CD4-positive, CD25-positive, alpha-beta regulatory T cell (primary cell): ENCODE results near the gene CRACDL. TPM values are rescaled to one million over a fixed set of nuclear protein-coding genes. Genes with fewer than 3 reads are reported as not detected.
A peak's percentile ranks its signal among the peaks of the same experiment; 100 is the strongest.

Experiments used
- ATAC-seq, 2 donors: fragments of 150-1000 bp; cut with Tn5 transposase; one replicate each; pipeline ENCODE4 v1.10.0; 2021; ENCODE audit warnings: low read depth in 2 of 2, moderate number of reproducible peaks in 2 of 2, moderate library complexity in 1 of 2
- DNase-seq, 3 donors: peaks; one replicate each; pipeline versions ENCODE4 v3.0.0 to v3.0.0-alpha.2; 2012 to 2022; ENCODE audit warnings: mixed read lengths in 1 of 3
- H3K27ac ChIP-seq: one replicate; pipeline ENCODE4 v1.7.0; 2013; ENCODE audit warnings: mild to moderate bottlenecking, low read length; ENCODE audit not compliant: insufficient read depth, poor library complexity, severe bottlenecking
- H3K27me3 ChIP-seq: one replicate; pipeline ENCODE4 v1.7.0; 2013; ENCODE audit warnings: low read length; ENCODE audit not compliant: control insufficient read depth, insufficient read depth
- H3K36me3 ChIP-seq: one replicate; pipeline ENCODE4 v1.7.0; 2013; ENCODE audit warnings: mild to moderate bottlenecking, low read length, moderate library complexity; ENCODE audit not compliant: control insufficient read depth, insufficient read depth
- H3K4me1 ChIP-seq: 2 replicates; pipeline ENCODE4 v1.7.0; 2013; ENCODE audit warnings: mild to moderate bottlenecking, low read length; ENCODE audit not compliant: insufficient read depth, control insufficient read depth, poor library complexity, severe bottlenecking
- H3K4me3 ChIP-seq: one replicate; pipeline ENCODE4 v1.7.0; 2013; ENCODE audit warnings: low read depth, mild to moderate bottlenecking, low read length, moderate library complexity
- H3K9me3 ChIP-seq, 2 experiments: 1 replicate in 1 of 2; 2 replicates in 1 of 2; pipeline ENCODE4 v1.7.0; 2013; ENCODE audit warnings: low read length in 2 of 2, mild to moderate bottlenecking in 1 of 2, moderate library complexity in 1 of 2; ENCODE audit not compliant: control insufficient read depth in 2 of 2
- H3K27ac Mint-ChIP-seq, 3 donors: one replicate each; pipeline ENCODE4 v1.8.0; 2020 to 2022; ENCODE audit warnings: mild to moderate bottlenecking in 3 of 3, mixed read lengths in 3 of 3, moderate library complexity in 2 of 3
- H3K27me3 Mint-ChIP-seq: one replicate; pipeline ENCODE4 v1.8.0; 2022; ENCODE audit warnings: mild to moderate bottlenecking, mixed read lengths
- H3K36me3 Mint-ChIP-seq: one replicate; pipeline ENCODE4 v1.8.0; 2020; ENCODE audit warnings: mixed read lengths
- H3K4me1 Mint-ChIP-seq, 4 donors: one replicate each; pipeline ENCODE4 v1.8.0; 2020 to 2022; ENCODE audit warnings: mixed read lengths in 4 of 4, mild to moderate bottlenecking in 1 of 4
- H3K4me3 Mint-ChIP-seq, 4 donors: one replicate each; pipeline ENCODE4 v1.8.0; 2020 to 2022; ENCODE audit warnings: mild to moderate bottlenecking in 4 of 4, mixed read lengths in 4 of 4, moderate library complexity in 3 of 4
- H3K9me3 Mint-ChIP-seq, 7 donors: one replicate each; pipeline ENCODE4 v1.8.0; 2020 to 2022; ENCODE audit warnings: mixed read lengths in 7 of 7, mild to moderate bottlenecking in 3 of 7, moderate library complexity in 2 of 7
- polyA plus RNA-seq, 4 donors: library from polyadenylated mRNA; unstranded; fragments of 300-500 nt; fragmentation: Illumina TruSeq; gene quantifications; one replicate each; pipeline ENCODE4 v1.2.3, GENCODE V29; 2021
- total RNA-seq: library from RNA; stranded (reverse); gene quantifications from one replicate; pipeline ENCODE4 v1.2.3, GENCODE V29; 2022

Gene CRACDL
- total and polyA plus RNA-seq, 5 donors from 2014 or later, result 0.10 to 0.18 (median 0.16) TPM

GRCh38 chr2:98793897-98794830, 141.9 kb downstream of the CRACDL start:
- Mint-ChIP-seq H3K9me3 (no peaks in the 10 kb centered on the region), H3K4me3 (no peak overlapping the region), H3K27ac (no peak overlapping the region), H3K27me3 (peaks cover 17% of the 10 kb centered on the region), H3K36me3 (no peaks in the 10 kb centered on the region), H3K4me1 (no peaks in the 10 kb centered on the region)
- H3K27ac ChIP-seq, result no peak overlapping the region
- DNase-seq (no peak), ATAC-seq (no peak)
- H3K4me3 ChIP-seq, result no peak overlapping the region
- no peaks in the 10 kb centered on the region for H3K27me3 ChIP-seq
- H3K9me3 ChIP-seq, result no peaks in the 10 kb centered on the region
- H3K4me1 ChIP-seq, result no peaks in the 10 kb centered on the region
- no peaks in the 10 kb centered on the region for H3K36me3 ChIP-seq

- Mint-ChIP-seq H3K4me1 (no peaks in the 10 kb centered on the region), H3K36me3 (no peaks in the 10 kb centered on the region), H3K27me3 (peaks cover 11% of the 10 kb centered on the region), H3K27ac (no peak overlapping the region), H3K4me3 (no peak overlapping the region), H3K9me3 (no peaks in the 10 kb centered on the region)
- no peak overlapping the region for H3K27ac ChIP-seq
- H3K27me3 ChIP-seq, result no peaks in the 10 kb centered on the region
- no peak overlapping the region for H3K4me3 ChIP-seq
- DNase-seq (no peak), ATAC-seq (no peak)
- H3K9me3 ChIP-seq, result no peaks in the 10 kb centered on the region
- H3K4me1 ChIP-seq, result no peaks in the 10 kb centered on the region
- H3K36me3 ChIP-seq, result no peaks in the 10 kb centered on the region
Observed at GRCh38 chr2:98793275-98793674, 142.8 kb downstream of the CRACDL start.

GRCh38 chr2:98790221-98790620, 145.8 kb downstream of the CRACDL start:
- H3K27me3 Mint-ChIP-seq, result peaks cover 11% of the 10 kb centered on the region
- no peak overlapping the region for H3K4me3 Mint-ChIP-seq
- Histone ChIP-seq H3K9me3 (no peaks in the 10 kb centered on the region), H3K4me1 (no peaks in the 10 kb centered on the region), H3K27ac (no peak overlapping the region), H3K27me3 (no peaks in the 10 kb centered on the region), H3K4me3 (no peak overlapping the region), H3K36me3 (no peaks in the 10 kb centered on the region)
- peak overlapping the region in 1 of 3 donors; percentile 17 for H3K27ac Mint-ChIP-seq
- ATAC-seq, result no peak
- peaks cover 0 to 2% (median 0%) of the 10 kb centered on the region in 4 donors for H3K4me1 Mint-ChIP-seq
- H3K9me3 Mint-ChIP-seq, result no peaks in the 10 kb centered on the region
- H3K36me3 Mint-ChIP-seq, result no peaks in the 10 kb centered on the region
- no peak for DNase-seq

GRCh38 chr2:98787700-98788099, 148.3 kb downstream of the CRACDL start:
- ATAC-seq, result no peak
- no peaks in the 10 kb centered on the region for H3K36me3 ChIP-seq

GRCh38 chr2:98786179-98786578, 149.8 kb downstream of the CRACDL start:
- Mint-ChIP-seq H3K4me1 (peaks cover 0 to 2% (median 0%) of the 10 kb centered on the region in 4 donors), H3K27me3 (peaks cover 9% of the 10 kb centered on the region), H3K27ac (no peak overlapping the region), H3K36me3 (no peaks in the 10 kb centered on the region), H3K9me3 (peaks cover 0 to 12% (median 7%) of the 10 kb centered on the region in 7 donors), H3K4me3 (no peak overlapping the region)
- H3K4me1 ChIP-seq, result no peaks in the 10 kb centered on the region
- no peak for DNase-seq
- H3K27ac ChIP-seq, result no peak overlapping the region
- H3K36me3 ChIP-seq, result no peaks in the 10 kb centered on the region
- no peak for ATAC-seq
- H3K27me3 ChIP-seq, result no peaks in the 10 kb centered on the region
- peaks cover 12 to 15% of the 10 kb centered on the region in 2 experiments for H3K9me3 ChIP-seq
- no peak overlapping the region for H3K4me3 ChIP-seq

More at GRCh38 chr2:98787700-98788099, 148.3 kb downstream of the CRACDL start:
- no peak overlapping the region for H3K4me3 ChIP-seq
- no peak overlapping the region for H3K27ac Mint-ChIP-seq
- no peaks in the 10 kb centered on the region for H3K27me3 ChIP-seq
- H3K4me1 ChIP-seq, result no peaks in the 10 kb centered on the region
- H3K9me3 Mint-ChIP-seq, result no peaks in the 10 kb centered on the region
- H3K27me3 Mint-ChIP-seq, result peaks cover 4% of the 10 kb centered on the region
- H3K36me3 Mint-ChIP-seq, result no peaks in the 10 kb centered on the region
- H3K9me3 ChIP-seq, result no peaks in the 10 kb centered on the region
- peaks cover 0 to 2% (median 0%) of the 10 kb centered on the region in 4 donors for H3K4me1 Mint-ChIP-seq
- H3K27ac ChIP-seq, result no peak overlapping the region
- DNase-seq, result no peak
- no peak overlapping the region for H3K4me3 Mint-ChIP-seq

- H3K9me3 Mint-ChIP-seq, result peaks cover 0 to 12% (median 7%) of the 10 kb centered on the region in 7 donors
- H3K27ac ChIP-seq, result no peak overlapping the region
- no peaks in the 10 kb centered on the region for H3K36me3 Mint-ChIP-seq
- no peaks in the 10 kb centered on the region for H3K27me3 ChIP-seq
- peaks cover 9% of the 10 kb centered on the region for H3K27me3 Mint-ChIP-seq
- DNase-seq, result no peak
- peaks cover 12 to 15% of the 10 kb centered on the region in 2 experiments for H3K9me3 ChIP-seq
- no peak overlapping the region for H3K27ac Mint-ChIP-seq
- no peaks in the 10 kb centered on the region for H3K36me3 ChIP-seq
- no peak overlapping the region for H3K4me3 ChIP-seq
- H3K4me1 ChIP-seq, result no peaks in the 10 kb centered on the region
- ATAC-seq, result no peak
- H3K4me1 Mint-ChIP-seq, result peaks cover 0 to 2% (median 0%) of the 10 kb centered on the region in 4 donors
- H3K4me3 Mint-ChIP-seq, result no peak overlapping the region
Observed at GRCh38 chr2:98782570-98782969, 153.5 kb downstream of the CRACDL start.

GRCh38 chr2:98781822-98782221, 154.2 kb downstream of the CRACDL start:
- Histone ChIP-seq H3K9me3 (peaks cover 12 to 15% of the 10 kb centered on the region in 2 experiments), H3K27ac (no peak overlapping the region), H3K4me3 (no peak overlapping the region), H3K27me3 (no peaks in the 10 kb centered on the region), H3K36me3 (no peaks in the 10 kb centered on the region), H3K4me1 (no peaks in the 10 kb centered on the region)
- Mint-ChIP-seq H3K27me3 (peaks cover 9% of the 10 kb centered on the region), H3K27ac (no peak overlapping the region), H3K36me3 (no peaks in the 10 kb centered on the region), H3K4me3 (no peak overlapping the region), H3K9me3 (peaks cover 0 to 12% (median 7%) of the 10 kb centered on the region in 7 donors), H3K4me1 (no peaks in the 10 kb centered on the region)
- DNase-seq (no peak), ATAC-seq (no peak)
